GM12878 (cell line): ENCODE measurements around the gene CD180. TPM values are rescaled to one million over a fixed set of nuclear protein-coding genes. Genes with fewer than 3 reads are reported as not detected.

ENCODE experiments used
- ATAC-seq: fragments of 200-7000 bp; cut with Tn5 transposase; 3 replicates; pipeline ENCODE4 v1.9.1; 2020; ENCODE audit warnings: mild to moderate bottlenecking, moderate library complexity
- BruUV-seq: library from RNA; stranded (reverse); fragments of 400-500 nt; replicated peaks from 2 replicates; lab custom pipeline; 2021; lab: Mats Ljungman, UMichigan
- CTCF ChIA-PET: fragments of 300-600 bp; sonication (Branson Sonifier 250); formaldehyde crosslinking; extraction: SDS; loops from one replicate; lab custom pipeline; 2021; ENCODE audit warnings: inconsistent platforms; lab: Yijun Ruan, JAX
- POLR2A ChIA-PET: fragments of 350-600 bp; formaldehyde crosslinking; extraction: SDS; loops from one replicate; lab custom pipeline; 2021; ENCODE audit warnings: inconsistent platforms; lab: Charles Lee
- RAD21 ChIA-PET: fragments of 300-600 bp; sonication (Branson Sonifier 250); formaldehyde crosslinking; loops from one replicate; lab custom pipeline; 2023; ENCODE audit warnings: antibody characterized with exemption; ENCODE audit not compliant: unreplicated experiment; lab: Charles Lee
- SMC1A ChIA-PET: fragments of 300-600 bp; sonication (Branson Sonifier 250); formaldehyde crosslinking; loops from one replicate; lab custom pipeline; 2023; ENCODE audit not compliant: unreplicated experiment, uncharacterized antibody; lab: Charles Lee
- DNase-seq: peaks from one replicate; pipeline ENCODE4 v3.0.0-alpha.2; 2011; ENCODE audit warnings: low read depth, low spot score
- FAIRE-seq: peaks from 3 replicates; lab custom pipeline; 2011; peaks lifted over from hg19 to GRCh38; lab: Jason Lieb, UNC
- H2AFZ ChIP-seq: 2 replicates; pipeline ENCODE4 v1.6.0; 2011; ENCODE audit warnings: low read depth, low read length, control low read depth; ENCODE audit not compliant: control insufficient read depth
- H3K27ac ChIP-seq: 2 replicates; pipeline ENCODE4 v1.5.1; 2011; ENCODE audit warnings: control low read depth; ENCODE audit not compliant: control insufficient read depth, insufficient read depth
- H3K27me3 ChIP-seq, 2 experiments: replicated peaks in 1 of 2; 2 replicates each; pipeline versions ENCODE4 v1.6.0 to v1.6.1; 2011; ENCODE audit warnings: low read length in 1 of 2; ENCODE audit not compliant: control insufficient read depth in 2 of 2, insufficient read depth in 2 of 2
- H3K36me3 ChIP-seq, 2 experiments: 2 replicates each; pipeline ENCODE4 v1.5.1; 2011; ENCODE audit warnings: low read length in 1 of 2; ENCODE audit not compliant: control insufficient read depth in 2 of 2, insufficient read depth in 2 of 2
- H3K4me1 ChIP-seq: 2 replicates; pipeline ENCODE4 v1.6.1; 2011; ENCODE audit warnings: mild to moderate bottlenecking, low read length, moderate library complexity, mixed read lengths; ENCODE audit not compliant: control insufficient read depth, insufficient read depth
- H3K4me2 ChIP-seq: 2 replicates; pipeline ENCODE4 v1.6.0; 2011; ENCODE audit warnings: control low read depth; ENCODE audit not compliant: control insufficient read depth, insufficient read depth
- H3K4me3 ChIP-seq: fragments of 200-600 bp; sonication (generic); 2 replicates; pipeline ENCODE4 v1.5.1; 2016
- H3K79me2 ChIP-seq: 2 replicates; pipeline ENCODE4 v1.6.0; 2011; ENCODE audit warnings: low read length; ENCODE audit not compliant: control insufficient read depth, insufficient read depth
- H3K9ac ChIP-seq: 2 replicates; pipeline ENCODE4 v1.8.0; 2011; ENCODE audit warnings: low read length, control low read depth, mixed read lengths; ENCODE audit not compliant: control insufficient read depth, insufficient read depth
- H3K9me3 ChIP-seq: replicated peaks from 3 replicates; pipeline ENCODE4 v1.5.1; 2011; ENCODE audit warnings: mild to moderate bottlenecking, low read length; ENCODE audit not compliant: control insufficient read depth, insufficient read depth
- H4K20me1 ChIP-seq: 2 replicates; pipeline ENCODE4 v1.6.0; 2011; ENCODE audit not compliant: control insufficient read depth, insufficient read depth
- CHD1 ChIP-seq: IDR thresholded peaks from 2 replicates; pipeline ENCODE4 v1.6.1; 2012; ENCODE audit warnings: low read depth, low read length, improper control_type of control experiment
- CHD2 ChIP-seq: IDR thresholded peaks from 2 replicates; pipeline ENCODE4 v1.6.1; 2011; ENCODE audit warnings: low read depth, low read length, improper control_type of control experiment, borderline replicate concordance
- DPF2 ChIP-seq: fragments of 450-650 bp; IDR thresholded peaks from 2 replicates; pipeline ENCODE4 v1.6.1; 2017; ENCODE audit warnings: mild to moderate bottlenecking
- ESRRA ChIP-seq: IDR thresholded peaks from 2 replicates; pipeline ENCODE4 v1.6.1; 2012; ENCODE audit warnings: mild to moderate bottlenecking, low read length, improper control_type of control experiment
- FOS ChIP-seq: IDR thresholded peaks from 3 replicates; pipeline ENCODE4 v1.6.1; 2011; ENCODE audit warnings: borderline replicate concordance; ENCODE audit not compliant: insufficient read length; ENCODE audit errors: extremely low read depth
- RELA ChIP-seq: fragments of 450-650 bp; IDR thresholded peaks from 2 replicates; pipeline ENCODE4 v1.8.0; 2014; ENCODE audit warnings: borderline replicate concordance; ENCODE audit not compliant: partially characterized antibody
- SRF ChIP-seq, 2 experiments: IDR thresholded peaks; 2 replicates each; pipeline ENCODE4 v1.6.1; 2011; ENCODE audit warnings: low read depth in 2 of 2, low read length in 2 of 2, mild to moderate bottlenecking in 1 of 2, moderate library complexity in 1 of 2
- STAT1 ChIP-seq: fragments of 450-650 bp; conservative IDR thresholded peaks from 2 replicates; pipeline ENCODE4 v1.6.1; 2014; ENCODE audit warnings: antibody characterized with exemption, mild to moderate bottlenecking
- ZBED1 ChIP-seq: IDR thresholded peaks from 2 replicates; pipeline ENCODE4 v1.6.1; 2016; ENCODE audit warnings: borderline replicate concordance
- WGBS: methylation state at CpG from one replicate; pipeline ENCODE4 v1.1.6; 2016; ENCODE audit warnings: low lambda C conversion rate; ENCODE audit not compliant: insufficient replicate concordance, insufficient coverage; ENCODE audit errors: missing lambda C conversion rate; 5-methylcytosine and 5-hydroxymethylcytosine counted together
- in situ Hi-C: fragments of 300-500 bp; cut with MboI; formaldehyde crosslinking; loops from 9 replicates; pipeline ENCODE4 v1.14.3; 2018; ENCODE audit warnings: mixed read lengths
- intact Hi-C: fragments of 100-400 bp; cut with micrococcal nuclease; formaldehyde crosslinking; loops from one replicate; pipeline ENCODE4 v1.14.2; 2022; ENCODE audit not compliant: unreplicated experiment
- polyA plus RNA-seq, 11 experiments: library from polyadenylated mRNA; depleted of rRNA in 4 of 11; unstranded in 6 of 11; stranded (reverse) in 5 of 11; fragments of >200 nt; fragmentation: Nextera tagmentation in 4 of 11; fragmentation: Illumina TruSeq in 1 of 11; extraction: Ambion mirVana in 4 of 11; extraction: Trizol in 1 of 11; gene quantifications; 1 replicate in 1 of 11; 2 replicates in 10 of 11; pipeline versions ENCODE4 v1.2.1 to v1.2.3, GENCODE V29; 2011 to 2016; ENCODE audit warnings: inconsistent platforms in 2 of 11, missing spikeins in 2 of 11, low read depth in 1 of 11
- total RNA-seq, 4 experiments: library from RNA; depleted of rRNA in 3 of 4; stranded (reverse); fragments of >200 nt in 3 of 4; fragmentation: Illumina TruSeq in 1 of 4; extraction: Trizol in 1 of 4; gene quantifications; 2 replicates each; pipeline versions ENCODE4 v1.2.1 to v1.2.3, GENCODE V29; 2013 to 2021
- TF ChIP-seq, protein P1 (sequence below): fragments of 450-650 bp; IDR thresholded peaks from 2 replicates; pipeline ENCODE4 v1.6.1; 2016; ENCODE audit warnings: mild to moderate bottlenecking
- TF ChIP-seq, protein P2 (sequence below): fragments of 450-650 bp; IDR thresholded peaks from 2 replicates; pipeline ENCODE4 v1.6.1; 2018; ENCODE audit warnings: borderline replicate concordance, mild to moderate bottlenecking; ENCODE audit not compliant: partially characterized antibody
- TF ChIP-seq, protein P3 (sequence below): IDR thresholded peaks from 2 replicates; pipeline ENCODE4 v1.6.1; 2011; ENCODE audit warnings: borderline replicate concordance, low read depth, mild to moderate bottlenecking, moderate library complexity, mixed read lengths, low read length; ENCODE audit not compliant: insufficient read depth; ENCODE audit errors: extremely low read length

CD180 gene
- total and polyA plus RNA-seq, 10 of the 15 experiments (the other 5 are each of a cell fraction or from before 2014, with no cell fraction given), result 0.22 to 9.7 (median 2.9) TPM

DNA sequence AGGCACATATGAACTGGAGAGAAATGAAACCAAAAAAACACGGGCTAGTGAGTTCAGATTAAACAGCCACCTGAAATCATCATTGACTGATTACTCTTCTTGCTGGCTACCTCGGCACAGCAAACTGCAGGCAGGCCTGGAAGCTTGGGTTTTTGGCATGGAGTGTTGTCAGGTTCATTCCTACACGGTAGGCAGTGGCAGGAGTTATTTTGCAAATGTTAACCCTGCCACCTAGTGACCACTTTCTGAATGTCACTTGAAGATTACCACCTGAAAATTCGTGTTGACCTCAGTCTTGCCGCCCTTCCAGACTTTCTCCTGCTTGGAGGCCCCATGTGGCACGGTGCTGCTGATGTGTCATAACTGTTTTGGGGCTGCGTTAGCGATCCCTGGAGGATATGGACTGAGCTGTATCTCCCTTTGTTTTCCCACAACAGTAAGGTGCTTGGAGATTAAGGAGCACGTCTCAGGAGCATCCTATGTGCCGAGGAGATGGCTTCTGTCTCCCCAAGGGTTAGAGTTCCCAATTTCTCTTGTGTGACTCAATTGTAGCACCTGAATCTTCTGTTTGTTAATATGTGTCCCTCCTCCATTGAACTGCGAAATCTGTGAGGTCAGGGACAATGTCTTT lies 12.7 kb upstream of the CD180 start (continued):
- TF ChIP-seq CHD1 (no peak), FOS (no peak), CHD2 (no peak), DPF2 (no peak), RELA (no peak), ESRRA (no peak)
- TF ChIP-seq, protein P1, sequence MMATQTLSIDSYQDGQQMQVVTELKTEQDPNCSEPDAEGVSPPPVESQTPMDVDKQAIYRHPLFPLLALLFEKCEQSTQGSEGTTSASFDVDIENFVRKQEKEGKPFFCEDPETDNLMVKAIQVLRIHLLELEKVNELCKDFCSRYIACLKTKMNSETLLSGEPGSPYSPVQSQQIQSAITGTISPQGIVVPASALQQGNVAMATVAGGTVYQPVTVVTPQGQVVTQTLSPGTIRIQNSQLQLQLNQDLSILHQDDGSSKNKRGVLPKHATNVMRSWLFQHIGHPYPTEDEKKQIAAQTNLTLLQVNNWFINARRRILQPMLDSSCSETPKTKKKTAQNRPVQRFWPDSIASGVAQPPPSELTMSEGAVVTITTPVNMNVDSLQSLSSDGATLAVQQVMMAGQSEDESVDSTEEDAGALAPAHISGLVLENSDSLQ, result no peak
- TF ChIP-seq, protein P2, sequence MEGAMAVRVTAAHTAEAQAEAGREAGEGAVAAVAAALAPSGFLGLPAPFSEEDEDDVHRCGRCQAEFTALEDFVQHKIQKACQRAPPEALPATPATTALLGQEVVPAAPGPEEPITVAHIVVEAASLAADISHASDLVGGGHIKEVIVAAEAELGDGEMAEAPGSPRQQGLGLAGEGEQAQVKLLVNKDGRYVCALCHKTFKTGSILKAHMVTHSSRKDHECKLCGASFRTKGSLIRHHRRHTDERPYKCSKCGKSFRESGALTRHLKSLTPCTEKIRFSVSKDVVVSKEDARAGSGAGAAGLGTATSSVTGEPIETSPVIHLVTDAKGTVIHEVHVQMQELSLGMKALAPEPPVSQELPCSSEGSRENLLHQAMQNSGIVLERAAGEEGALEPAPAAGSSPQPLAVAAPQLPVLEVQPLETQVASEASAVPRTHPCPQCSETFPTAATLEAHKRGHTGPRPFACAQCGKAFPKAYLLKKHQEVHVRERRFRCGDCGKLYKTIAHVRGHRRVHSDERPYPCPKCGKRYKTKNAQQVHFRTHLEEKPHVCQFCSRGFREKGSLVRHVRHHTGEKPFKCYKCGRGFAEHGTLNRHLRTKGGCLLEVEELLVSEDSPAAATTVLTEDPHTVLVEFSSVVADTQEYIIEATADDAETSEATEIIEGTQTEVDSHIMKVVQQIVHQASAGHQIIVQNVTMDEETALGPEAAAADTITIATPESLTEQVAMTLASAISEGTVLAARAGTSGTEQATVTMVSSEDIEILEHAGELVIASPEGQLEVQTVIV, result no peak

DNA sequence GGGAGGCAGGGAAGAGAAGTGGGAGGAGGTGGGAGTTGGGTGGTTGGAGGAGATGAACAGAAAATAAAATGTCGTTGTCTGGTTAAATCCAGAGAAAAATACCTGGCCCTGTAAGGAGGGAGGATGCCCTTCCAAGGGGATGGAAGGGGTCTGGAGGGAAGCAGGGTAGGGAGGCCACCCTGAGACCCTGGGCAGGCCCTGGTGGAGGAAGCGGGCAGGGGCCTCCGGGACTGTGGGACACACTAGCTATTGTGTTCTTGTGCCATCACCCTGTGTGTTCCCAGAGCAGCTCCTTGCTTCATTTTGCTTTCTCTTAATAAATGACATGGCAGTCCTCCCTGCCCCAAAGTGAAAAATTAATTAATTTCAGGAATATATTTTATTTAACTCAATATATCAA lies 11.8 kb upstream of the CD180 start:
- ATAC-seq (no peak), DNase-seq (no peak), FAIRE-seq (no peak)
- Histone ChIP-seq H3K36me3 (no peaks in the 10 kb centered on the region), H3K9ac (no peak overlapping the region), H3K79me2 (no peaks in the 10 kb centered on the region), H3K4me3 (no peak overlapping the region), H3K27ac (no peak overlapping the region), H4K20me1 (no peaks in the 10 kb centered on the region), H3K4me1 (peaks cover 45% of the 10 kb centered on the region), H2AFZ (no peak overlapping the region), H3K4me2 (no peak overlapping the region), H3K27me3 (no peaks in the 10 kb centered on the region), H3K9me3 (no peaks in the 10 kb centered on the region)
- intact Hi-C loops, result loop anchor here (5.0 to 10.0 kb wide), 4 partner anchors 144 to 901 kb away; no protein-coding TSS in a partner anchor
- POLR2A ChIA-PET, result no interaction called here
- WGBS, result 100% methylated on average over 3 of the region's 3 CpGs
- RAD21 ChIA-PET, result interaction anchor here (1.9 to 5.8 kb wide), 5 partner anchors 14 to 902 kb away, joined by 4 to 71 read pairs (median 7); no protein-coding TSS in a partner anchor
- no TSS peak for BruUV-seq
- CTCF ChIA-PET, result interaction anchor here (0.6 to 10.0 kb wide), 8 partner anchors 10 to 221 kb away, joined by 3 to 137 read pairs (median 4); no protein-coding TSS in a partner anchor
- TF ChIP-seq ZBED1, result no peak
- TF ChIP-seq SRF (IDR thresholded peaks at IDR 0.05; ENCODE audit: low read depth in 2 of 2, low read length in 2 of 2), result no peak
- TF ChIP-seq, protein P3, sequence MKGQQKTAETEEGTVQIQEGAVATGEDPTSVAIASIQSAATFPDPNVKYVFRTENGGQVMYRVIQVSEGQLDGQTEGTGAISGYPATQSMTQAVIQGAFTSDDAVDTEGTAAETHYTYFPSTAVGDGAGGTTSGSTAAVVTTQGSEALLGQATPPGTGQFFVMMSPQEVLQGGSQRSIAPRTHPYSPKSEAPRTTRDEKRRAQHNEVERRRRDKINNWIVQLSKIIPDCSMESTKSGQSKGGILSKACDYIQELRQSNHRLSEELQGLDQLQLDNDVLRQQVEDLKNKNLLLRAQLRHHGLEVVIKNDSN, result no peak
- no peak for TF ChIP-seq CHD1
- no peak for TF ChIP-seq STAT1
- no peak for TF ChIP-seq DPF2
- SMC1A ChIA-PET, result interaction anchor here (0.7 to 5.7 kb wide), 16 partner anchors 9 to 902 kb away, joined by 3 to 24 read pairs (median 5); no protein-coding TSS in a partner anchor
- in situ Hi-C loops, result loop anchor here (25.0 kb wide), 1 partner anchor 396 kb away; no protein-coding TSS in a partner anchor
